PC-9 (cell line): ENCODE results near the gene TMEM184C.

ENCODE experiments used
- EZH2 ChIP-seq: fragments of 200-600 bp; sonication (generic); IDR thresholded peaks from 2 replicates; pipeline ENCODE4 v1.8.0; 2017; ENCODE audit warnings: antibody characterized with exemption, low read depth
- TF ChIP-seq, protein P1 (sequence below): fragments of 200-600 bp; sonication (generic); conservative IDR thresholded peaks from 2 replicates; pipeline ENCODE4 v1.6.1; 2017; ENCODE audit warnings: mixed run types, antibody characterized with exemption, mild to moderate bottlenecking, moderate library complexity

DNA sequence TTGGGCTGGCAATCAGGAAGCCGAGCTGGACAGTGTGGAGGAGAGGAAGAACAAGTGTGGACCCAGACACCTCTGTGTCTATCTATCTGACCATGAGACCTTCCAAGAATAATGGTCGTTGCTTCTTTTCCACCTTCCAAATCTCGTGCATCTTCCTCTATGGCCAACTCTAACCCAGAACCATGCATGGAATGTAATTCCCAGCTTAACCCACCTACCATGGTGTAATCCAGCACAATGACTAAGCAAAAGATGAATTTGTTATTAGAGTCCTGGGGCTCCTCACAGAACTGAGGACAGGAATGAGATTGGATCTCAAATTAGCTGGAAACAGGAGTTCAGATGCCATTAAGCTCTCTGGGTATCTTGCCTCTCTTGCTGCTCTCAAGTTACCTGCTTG is 17.4 kb upstream of the TMEM184C start:
- no peak for TF ChIP-seq EZH2
- TF ChIP-seq, protein P1, sequence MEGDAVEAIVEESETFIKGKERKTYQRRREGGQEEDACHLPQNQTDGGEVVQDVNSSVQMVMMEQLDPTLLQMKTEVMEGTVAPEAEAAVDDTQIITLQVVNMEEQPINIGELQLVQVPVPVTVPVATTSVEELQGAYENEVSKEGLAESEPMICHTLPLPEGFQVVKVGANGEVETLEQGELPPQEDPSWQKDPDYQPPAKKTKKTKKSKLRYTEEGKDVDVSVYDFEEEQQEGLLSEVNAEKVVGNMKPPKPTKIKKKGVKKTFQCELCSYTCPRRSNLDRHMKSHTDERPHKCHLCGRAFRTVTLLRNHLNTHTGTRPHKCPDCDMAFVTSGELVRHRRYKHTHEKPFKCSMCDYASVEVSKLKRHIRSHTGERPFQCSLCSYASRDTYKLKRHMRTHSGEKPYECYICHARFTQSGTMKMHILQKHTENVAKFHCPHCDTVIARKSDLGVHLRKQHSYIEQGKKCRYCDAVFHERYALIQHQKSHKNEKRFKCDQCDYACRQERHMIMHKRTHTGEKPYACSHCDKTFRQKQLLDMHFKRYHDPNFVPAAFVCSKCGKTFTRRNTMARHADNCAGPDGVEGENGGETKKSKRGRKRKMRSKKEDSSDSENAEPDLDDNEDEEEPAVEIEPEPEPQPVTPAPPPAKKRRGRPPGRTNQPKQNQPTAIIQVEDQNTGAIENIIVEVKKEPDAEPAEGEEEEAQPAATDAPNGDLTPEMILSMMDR, result no peak
